Endothelial cell of hepatic sinusoid (primary cell): ENCODE data around the gene ADGRA3.

Experiments
- in situ Hi-C: cut with HindIII; loops from 2 replicates; pipeline ENCODE4 v1.10.0; 2017; ENCODE audit warnings: low sequenced_read_pairs

The ADGRA3 gene

DNA sequence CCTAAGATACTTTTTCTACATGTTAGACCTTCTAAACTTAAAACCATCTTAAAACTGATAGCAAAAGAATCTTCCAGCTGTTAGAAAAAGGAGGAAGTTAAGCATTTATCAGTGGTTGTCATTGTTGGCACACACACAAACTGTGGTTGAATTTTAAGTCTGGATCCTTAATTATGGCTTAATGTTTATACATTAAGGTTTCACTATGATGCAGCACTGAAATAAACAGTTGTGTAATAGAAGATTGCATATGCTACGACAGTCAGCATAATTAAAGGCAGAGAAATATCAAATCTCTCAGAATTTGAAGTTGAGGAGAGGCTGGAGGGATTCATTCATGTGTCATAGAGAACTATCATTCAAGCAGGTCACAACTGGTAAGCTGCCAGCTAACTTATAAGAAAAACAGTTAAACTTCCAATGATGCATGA lies 32.3 kb downstream of the ADGRA3 start:
- in situ Hi-C loops = no loop called here

DNA sequence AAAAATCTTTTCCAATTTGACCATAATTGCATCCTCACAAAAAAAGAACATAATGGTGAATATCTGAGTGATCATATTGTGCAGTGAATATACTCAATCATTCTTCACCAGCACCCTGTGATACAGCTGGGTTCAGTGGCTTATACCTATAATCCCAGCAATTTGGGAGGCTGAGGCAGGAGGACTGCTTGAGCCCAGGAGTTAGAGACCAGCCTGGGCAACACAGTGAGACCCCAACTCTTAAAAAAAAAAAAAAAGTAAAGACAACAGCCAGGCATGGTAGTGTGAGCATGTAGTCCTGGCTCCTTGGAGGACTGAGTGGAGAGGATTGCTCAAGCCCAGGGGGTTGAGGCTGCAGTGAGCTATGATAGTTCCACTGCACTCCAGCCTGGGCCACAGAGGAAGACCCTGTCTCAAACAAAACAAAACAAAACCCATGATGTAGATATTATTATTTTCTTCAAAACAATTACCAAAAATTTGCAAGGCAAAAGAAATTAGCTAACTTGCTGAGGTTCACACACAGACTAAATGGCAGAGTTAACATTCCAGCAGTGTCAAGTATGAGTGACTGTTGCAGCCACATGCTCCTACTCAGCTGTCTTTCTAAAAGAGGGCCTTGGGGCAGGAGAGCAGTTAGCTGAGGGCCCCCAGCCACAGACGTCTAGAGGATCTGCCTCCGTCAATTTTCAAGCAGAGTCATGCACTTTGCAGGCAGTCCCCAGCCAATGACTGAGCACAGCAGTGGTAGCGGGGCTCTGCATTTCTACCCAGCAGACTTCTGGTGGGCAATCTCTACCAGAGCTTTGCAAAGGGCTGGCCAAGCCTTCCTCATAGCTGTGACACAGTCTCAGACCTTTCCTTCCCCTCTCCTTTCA lies 33.4 kb downstream of the ADGRA3 start:
- in situ Hi-C loops = no loop called here

DNA sequence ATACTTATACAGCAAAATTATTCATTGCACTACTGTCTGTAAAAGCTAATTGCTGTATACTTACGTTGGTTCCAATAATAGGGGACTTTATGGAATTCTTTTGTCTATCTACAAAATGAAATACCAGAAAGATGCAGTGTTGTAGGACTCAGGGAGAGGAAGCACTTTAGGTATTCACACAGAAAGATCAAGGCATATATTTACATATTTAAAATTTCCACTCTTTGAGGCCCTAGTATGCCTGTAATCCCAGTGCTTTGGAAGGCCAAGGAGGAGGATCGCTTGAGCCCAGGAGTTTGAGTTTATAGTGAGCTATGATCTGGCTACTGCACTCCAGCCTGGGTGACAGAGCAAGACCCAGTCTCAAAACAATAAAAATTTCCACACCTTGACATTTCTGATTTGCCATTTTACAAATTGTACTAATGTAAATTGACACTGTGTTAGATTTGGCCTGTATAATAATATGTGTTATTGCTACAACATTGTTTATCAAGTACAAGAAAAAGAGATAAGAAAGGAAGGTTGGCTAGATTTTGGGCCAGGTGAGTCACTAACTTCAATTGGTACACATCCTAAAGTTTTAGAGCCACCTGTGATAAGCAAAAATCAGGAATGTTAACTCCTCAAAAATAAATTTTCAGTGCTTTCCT lies 35.1 kb downstream of the ADGRA3 start:
- in situ Hi-C loops = no loop called here

DNA sequence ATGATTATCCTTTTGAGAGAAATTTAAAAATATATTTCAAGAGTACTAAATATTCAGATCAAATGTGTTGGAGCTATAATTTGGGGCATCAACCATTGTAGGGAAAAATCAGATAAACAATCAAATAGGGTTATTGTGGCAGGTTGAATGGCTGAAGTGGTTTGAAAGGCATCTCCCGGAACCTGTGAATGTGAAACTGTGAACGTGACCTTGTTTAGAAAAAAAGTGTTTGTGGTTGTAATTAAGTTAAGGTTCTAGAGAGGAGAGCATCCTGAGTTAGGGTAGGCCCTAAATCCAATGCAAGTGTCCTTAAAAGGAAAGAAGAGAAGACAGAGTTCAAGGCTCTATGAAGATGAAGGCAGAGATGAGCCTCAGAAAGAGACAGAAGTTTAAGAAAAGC lies 37.4 kb downstream of the ADGRA3 start:
- in situ Hi-C loops = loop anchor here (5.0 kb wide), 1 partner anchor 44 kb away; no protein-coding TSS in a partner anchor

DNA sequence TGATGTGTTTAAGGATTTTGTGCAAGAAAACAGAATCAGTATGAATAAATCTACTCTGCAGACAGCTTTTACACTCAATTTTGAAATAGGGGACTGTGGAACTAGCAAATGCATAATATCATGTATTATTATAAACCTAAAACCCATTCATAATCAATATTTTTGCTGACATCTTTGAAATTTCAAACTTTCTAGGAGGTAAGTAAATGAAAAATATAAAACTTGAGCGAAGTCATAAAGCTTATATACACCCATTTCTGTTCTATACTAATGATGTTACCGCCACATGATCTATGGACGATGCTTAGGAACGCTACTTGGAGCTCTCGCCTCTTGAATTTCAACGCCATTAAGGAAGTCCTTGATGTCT lies 38.1 kb downstream of the ADGRA3 start:
- in situ Hi-C loops = loop anchor here (5.0 kb wide), 1 partner anchor 45 kb away; no protein-coding TSS in a partner anchor

DNA sequence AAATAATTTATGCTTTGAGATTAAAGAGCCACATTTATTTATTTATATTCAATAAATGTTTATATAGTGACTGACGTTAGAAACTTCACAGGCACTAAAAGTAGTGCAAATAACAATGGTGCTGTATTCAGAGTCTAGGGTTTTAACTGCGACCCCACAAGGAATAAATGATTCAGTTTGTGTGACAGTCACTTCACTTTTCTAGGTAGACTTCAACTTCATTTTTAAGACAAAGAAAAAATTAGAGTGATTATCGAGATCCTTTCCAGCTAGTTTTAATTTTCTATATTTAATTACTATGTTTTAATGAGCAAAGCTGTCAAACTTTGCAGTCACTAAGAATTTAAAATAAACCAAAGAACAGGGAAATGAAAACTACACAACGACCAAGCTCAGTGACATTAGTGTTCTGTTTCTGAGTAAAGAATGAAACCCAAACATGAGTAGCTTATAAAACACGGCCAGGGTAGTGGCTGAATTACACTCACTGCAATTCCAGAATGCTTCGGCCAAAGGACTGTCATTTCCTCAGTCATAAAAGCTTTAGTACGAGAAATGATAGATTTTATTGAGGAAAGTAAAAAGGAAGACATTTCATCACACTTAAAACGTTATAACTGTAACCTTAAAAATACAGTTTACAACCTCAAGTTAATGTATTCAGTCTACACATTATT lies 38.6 kb downstream of the ADGRA3 start:
- in situ Hi-C loops = loop anchor here (5.0 kb wide), 1 partner anchor 45 kb away; no protein-coding TSS in a partner anchor

DNA sequence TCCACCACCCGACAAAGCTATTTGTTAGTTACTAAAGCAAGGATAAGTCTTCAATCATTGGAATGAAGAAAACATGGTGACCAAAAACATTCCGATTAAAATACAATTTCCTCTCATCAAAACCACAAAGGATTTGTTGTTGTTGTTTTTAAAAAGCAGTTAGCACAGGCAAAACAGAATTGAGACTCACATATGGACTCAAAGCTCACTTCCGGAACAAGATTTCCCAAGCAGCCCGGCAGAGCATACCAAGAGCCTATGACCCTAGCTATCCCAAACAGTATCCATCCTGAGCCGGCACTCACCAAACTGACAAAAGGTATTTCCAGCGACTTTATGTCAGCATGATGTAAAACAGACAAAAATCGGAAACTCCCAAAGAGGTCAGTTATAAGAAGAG lies 39.9 kb downstream of the ADGRA3 start:
- in situ Hi-C loops = loop anchor here (5.0 kb wide), 1 partner anchor 46 kb away; no protein-coding TSS in a partner anchor

DNA sequence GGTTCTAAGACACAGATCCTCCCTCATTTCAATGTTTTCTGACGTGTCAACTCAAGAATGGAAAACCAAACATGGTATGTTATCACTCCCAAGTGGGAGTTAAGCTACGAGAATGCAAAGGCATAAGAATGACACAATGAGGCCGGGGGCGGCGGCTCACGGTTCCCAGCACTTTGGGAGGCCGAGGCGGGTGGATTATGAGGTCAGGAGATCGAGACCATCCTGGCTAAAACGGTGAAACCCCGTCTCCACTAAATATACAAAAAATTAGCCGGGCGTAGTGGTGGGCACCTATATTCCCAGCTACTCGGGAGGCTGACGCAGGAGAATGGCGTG lies 40.6 kb downstream of the ADGRA3 start:
- in situ Hi-C loops = loop anchor here (5.0 kb wide), 1 partner anchor 47 kb away; no protein-coding TSS in a partner anchor

DNA sequence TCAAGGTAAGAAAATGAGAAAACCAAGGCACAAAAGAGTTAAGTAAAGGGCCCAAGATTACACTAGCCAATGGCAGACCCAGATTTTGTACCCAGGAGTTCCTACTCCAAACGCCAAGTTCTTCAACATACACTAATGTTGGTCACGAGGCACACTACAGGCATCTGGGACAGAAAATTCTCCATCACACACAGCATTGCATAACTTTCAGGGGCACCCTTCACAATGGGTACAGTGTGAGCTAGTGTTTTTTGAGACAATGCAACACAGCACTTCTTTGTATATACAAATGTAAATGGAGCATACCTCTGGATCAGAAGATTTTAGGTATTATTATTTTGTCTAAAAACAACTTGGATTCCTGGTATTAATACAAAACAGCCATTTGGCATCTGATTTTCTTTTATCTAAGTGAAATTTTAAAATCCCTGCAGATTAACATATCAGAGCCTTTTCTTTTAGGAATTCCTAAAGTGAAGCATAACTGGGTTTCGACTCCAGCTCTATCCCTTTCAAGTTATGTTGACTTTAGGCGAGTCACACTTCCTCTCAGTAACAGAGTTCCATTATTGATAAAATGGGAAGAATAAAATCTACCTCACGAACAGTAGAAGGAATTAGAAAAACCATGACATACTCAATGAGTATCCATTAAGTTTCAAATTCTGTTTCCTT lies 41.1 kb downstream of the ADGRA3 start:
- in situ Hi-C loops = loop anchor here (5.0 kb wide), 1 partner anchor 48 kb away; no protein-coding TSS in a partner anchor

DNA sequence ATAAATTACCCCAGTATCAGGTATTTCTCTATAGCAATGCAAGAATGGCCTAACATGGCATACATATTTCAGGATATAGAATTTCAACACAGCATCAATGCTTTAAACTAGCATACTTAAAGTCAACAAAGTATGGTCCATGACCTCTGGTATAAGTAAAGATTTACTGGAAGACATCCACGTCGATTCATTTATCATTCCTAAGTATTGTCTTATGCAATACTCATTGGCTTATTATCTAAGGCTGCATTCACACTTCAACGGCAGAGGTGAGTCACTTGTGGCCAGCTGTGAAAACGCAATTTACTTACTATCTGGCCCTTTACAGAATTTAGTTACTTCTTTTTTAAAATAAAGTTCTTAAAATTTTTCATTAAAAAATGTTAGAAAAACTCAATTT lies 42.6 kb downstream of the ADGRA3 start:
- in situ Hi-C loops = no loop called here

DNA sequence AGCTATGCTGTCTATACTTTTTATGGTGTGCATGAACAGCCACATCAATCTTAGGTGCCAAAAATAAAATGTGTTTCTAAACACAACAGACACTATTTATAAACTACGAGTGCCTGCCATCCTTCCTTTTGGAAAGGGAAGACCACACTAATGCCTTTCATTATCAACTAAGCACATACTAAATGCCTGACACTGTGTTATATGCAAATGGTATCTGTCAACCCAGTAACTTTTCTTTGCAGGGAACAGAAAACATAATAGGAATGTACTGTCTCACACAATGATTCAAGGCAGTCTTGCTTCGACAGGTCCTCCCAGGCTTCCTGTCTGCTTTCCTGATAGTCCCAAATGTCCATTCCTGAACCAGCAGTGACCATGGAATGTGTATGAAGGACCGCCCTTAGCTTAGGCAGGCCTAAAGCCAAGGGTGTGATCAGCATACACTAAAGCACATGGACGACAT lies 43.8 kb downstream of the ADGRA3 start:
- in situ Hi-C loops = no loop called here

DNA sequence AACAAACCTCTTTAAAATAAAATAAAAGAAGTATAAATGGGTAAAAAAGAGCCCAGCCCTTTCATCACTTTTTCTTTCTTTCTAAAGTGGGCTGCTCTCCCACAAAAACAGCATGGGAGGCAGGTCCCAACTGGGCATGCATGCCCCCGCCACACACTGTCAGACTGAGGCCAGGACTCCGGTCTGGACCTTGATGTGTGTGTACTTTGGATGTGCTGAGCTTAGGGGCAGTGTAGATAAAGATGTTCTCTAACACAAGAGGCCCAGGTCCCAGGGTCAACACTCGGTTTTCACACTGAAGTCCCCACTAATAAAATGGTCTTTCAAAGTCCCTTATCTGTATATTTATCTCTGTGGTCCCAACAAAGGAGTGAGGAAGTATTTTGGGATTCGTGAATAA lies 44.4 kb downstream of the ADGRA3 start:
- in situ Hi-C loops = no loop called here

DNA sequence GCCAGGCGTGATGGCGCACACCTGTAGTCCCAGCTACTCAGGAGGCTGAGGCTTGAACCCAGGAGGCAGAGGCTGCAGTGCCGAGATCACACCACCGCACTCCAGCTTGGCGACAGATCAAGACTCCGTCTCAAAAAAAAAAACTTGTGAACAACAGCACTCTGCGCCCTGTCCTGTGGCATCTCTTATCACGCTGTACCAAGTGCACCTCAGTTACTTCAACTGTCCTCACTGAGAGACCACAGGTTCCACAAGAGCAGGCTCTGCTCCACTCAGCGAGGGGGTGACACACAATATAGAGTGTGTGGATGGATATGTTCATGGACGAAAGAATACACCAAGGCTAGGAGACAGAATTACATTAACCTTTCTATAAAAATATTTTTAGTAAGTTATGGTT lies 49.3 kb downstream of the ADGRA3 start:
- in situ Hi-C loops = no loop called here

DNA sequence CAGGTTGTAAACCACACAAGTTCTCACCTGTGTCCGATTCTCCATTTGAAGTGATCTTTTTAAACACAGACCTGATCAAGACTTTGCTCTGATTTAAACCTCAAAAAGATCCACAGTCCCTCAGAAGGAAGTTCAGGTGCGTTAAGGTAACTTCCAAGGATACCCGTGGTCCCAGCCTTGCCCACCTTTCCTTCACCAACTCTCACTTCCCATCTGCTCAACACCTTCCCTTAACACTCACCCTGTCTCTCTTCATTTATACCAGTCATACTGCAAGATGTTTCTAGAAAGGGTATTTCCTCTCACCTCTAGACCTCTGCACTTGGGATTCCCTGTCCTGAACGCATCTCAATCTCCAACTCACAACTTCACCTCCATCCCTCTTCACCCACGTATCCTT lies 49.9 kb downstream of the ADGRA3 start:
- in situ Hi-C loops = no loop called here

DNA sequence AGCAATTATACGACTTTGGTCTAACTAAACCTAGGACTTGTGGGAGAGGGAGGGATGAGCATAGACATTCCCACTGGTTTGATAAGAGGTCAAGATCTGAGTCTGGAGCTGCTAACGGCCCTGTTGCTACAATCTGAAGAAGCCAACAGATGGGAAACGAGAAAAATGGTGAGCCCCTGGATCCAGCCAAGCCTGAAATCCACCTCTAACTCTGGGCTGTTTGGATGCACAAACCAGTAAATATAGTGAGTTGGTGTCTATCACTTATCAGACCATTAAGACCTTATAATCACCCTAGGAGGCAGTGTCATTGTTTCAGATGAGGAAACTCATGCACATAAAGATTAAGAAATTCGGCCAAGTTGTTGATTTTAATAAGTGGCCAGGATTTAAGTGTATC lies 50.5 kb downstream of the ADGRA3 start:
- in situ Hi-C loops = no loop called here

DNA sequence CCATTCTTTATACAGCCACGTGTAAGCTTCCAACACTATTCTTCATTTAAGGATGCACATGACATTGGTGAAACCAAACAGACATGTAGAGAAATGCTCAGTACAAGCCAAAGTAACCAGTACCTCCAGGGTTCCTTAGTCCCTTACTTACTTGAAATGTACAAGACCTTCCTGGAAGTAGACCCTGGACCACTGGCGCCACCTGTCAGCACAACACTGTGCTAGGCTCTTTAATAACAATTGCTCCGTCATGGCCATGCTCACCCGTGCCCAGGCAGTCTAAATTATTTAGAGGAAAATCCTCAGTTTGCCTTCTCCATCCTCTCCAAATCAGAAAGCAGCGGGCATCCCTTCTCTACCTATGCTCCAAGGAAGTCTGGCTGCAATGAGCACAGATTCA lies 52.7 kb downstream of the ADGRA3 start:
- in situ Hi-C loops = no loop called here

DNA sequence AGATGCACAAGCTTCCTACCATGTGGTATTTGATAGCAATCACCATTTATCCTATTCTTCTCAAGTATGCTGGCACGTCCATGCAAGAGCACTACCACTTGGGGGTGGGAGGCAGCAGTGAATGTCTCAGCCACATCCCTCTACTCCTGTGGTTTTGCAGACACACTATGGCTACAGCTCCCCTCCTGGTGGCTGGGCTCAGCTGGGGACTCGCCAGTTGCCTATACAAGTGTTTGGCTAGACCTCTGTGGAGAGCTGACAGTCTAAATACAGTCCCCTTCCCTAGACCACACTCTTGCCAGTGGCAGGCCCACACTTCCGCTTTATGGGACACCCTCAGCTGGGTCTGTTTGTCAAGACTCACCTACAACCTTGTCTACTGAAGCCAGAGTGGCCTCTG lies 53.2 kb downstream of the ADGRA3 start:
- in situ Hi-C loops = no loop called here

DNA sequence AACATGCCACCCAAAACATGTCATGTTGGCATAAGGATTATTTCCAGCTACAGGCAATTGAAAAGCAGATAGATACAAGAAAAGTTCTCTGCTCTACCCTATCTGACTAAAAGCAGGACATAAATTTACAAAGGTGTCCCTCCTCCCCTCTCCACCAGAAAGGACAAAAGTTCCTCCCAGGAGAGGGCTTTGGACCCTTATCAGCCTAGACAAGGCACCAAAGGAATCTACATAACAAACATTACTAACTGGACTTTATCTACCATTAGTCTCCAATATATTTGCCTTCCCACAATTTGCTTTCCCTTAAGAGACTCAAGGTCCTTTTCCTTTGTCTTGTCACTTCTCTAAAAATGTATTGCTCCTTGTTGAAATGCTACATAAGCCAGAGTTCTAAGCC lies 55.6 kb downstream of the ADGRA3 start:
- in situ Hi-C loops = no loop called here

DNA sequence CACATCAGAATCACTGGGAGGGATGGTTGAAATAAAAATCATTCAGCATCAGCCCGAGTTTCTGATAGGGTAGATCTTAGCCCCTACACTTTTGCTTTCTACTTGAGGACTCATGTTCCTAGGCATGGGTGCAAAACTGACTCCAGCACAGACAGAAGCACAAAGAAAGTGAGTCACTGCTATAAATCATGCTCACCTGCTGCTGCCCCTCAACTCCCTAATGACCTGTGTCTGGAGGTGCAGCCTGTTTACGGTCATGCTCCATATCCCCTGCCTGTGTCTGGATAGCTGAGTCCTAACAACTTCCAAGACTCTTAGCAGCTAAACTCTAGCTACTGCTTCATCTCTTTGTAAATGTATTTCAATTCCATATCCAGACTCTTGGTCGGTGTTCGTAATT lies 57.8 kb downstream of the ADGRA3 start:
- in situ Hi-C loops = no loop called here

DNA sequence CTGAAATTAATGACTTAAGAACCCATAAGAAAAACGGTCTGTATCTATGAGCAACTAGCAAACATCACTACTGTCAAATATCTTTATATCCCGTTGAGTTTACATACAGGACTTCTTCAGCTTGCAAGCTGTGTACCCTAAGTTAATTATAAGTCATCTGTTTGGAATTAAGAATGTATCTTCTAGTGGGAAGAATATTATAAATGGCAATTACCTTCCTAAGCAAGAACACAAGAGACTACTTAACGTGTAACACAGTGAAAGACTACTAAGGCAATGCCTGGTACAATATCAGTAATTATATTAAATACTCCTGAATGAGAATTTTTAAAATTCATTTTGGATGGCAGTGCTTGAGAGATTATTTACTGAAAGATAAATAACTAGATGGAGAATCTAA lies 58.5 kb downstream of the ADGRA3 start:
- in situ Hi-C loops = no loop called here

DNA sequence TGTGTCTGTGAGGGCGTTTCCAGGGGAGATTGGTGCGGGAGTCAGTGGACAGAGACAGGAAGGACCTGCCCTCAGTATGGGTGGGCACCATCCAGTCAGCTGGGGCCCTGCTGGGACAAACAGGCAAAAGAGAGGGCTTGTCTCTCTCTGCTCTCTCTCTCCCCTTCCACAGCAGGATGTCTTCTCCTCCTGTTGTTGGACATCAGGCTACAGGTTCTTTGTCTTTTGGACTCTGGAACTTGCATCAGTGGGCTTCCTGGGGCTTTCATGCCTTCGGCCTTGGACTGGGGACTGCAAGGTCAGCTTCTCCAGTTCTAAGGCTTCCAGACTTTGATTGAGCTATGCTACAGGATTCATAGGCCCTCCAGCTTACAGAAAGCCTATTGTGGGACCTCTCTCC lies 59.6 kb downstream of the ADGRA3 start:
- in situ Hi-C loops = no loop called here
